Measurements from ENCODE around the gene SRPK1. TPM values are rescaled to one million over a fixed set of nuclear protein-coding genes. Genes with fewer than 3 reads are reported as not detected.

SRPK1 gene
- total RNA-seq, 2 donors from 2014 or later = 86.2 to 98.5 TPM

- Histone ChIP-seq H3K9ac (ENCODE audit: extremely low read depth, low read length, poor library complexity, severe bottlenecking) (no peak overlapping the region), H3K4me3 (ENCODE audit: low read length) (no peak overlapping the region), H3K36me3 (ENCODE audit: control insufficient read depth, insufficient read depth, low read length) (peaks cover 85% of the 10 kb centered on the region), H3K4me1 (ENCODE audit: control insufficient read depth, insufficient read depth, low read length) (no peaks in the 10 kb centered on the region), H3K27me3 (ENCODE audit: control insufficient read depth, insufficient read depth, low read length, poor library complexity, severe bottlenecking) (no peaks in the 10 kb centered on the region), H3K9me3 (ENCODE audit: control insufficient read depth, low read length) (peaks cover 49% of the 10 kb centered on the region), H3K27ac (ENCODE audit: low read depth, low read length) (no peak overlapping the region)
- no peak overlapping the region for H3K27ac Mint-ChIP-seq
- peaks cover 81% of the 10 kb centered on the region for H3K36me3 Mint-ChIP-seq (ENCODE audit: low read depth)
- TF ChIP-seq, protein P1, sequence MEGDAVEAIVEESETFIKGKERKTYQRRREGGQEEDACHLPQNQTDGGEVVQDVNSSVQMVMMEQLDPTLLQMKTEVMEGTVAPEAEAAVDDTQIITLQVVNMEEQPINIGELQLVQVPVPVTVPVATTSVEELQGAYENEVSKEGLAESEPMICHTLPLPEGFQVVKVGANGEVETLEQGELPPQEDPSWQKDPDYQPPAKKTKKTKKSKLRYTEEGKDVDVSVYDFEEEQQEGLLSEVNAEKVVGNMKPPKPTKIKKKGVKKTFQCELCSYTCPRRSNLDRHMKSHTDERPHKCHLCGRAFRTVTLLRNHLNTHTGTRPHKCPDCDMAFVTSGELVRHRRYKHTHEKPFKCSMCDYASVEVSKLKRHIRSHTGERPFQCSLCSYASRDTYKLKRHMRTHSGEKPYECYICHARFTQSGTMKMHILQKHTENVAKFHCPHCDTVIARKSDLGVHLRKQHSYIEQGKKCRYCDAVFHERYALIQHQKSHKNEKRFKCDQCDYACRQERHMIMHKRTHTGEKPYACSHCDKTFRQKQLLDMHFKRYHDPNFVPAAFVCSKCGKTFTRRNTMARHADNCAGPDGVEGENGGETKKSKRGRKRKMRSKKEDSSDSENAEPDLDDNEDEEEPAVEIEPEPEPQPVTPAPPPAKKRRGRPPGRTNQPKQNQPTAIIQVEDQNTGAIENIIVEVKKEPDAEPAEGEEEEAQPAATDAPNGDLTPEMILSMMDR (conservative IDR thresholded peaks at IDR 0.05) = no peak
- no peak for DNase-seq
- WGBS, 2 experiments (ENCODE audit: insufficient coverage in 1 of 2, insufficient read length in 1 of 2) = 97% methylated on average over 4 to 6 of the region's 6 CpGs
- no peak overlapping the region for H3K4me3 Mint-ChIP-seq
- peaks cover 49% of the 10 kb centered on the region for H3K9me3 Mint-ChIP-seq
- H3K4me1 Mint-ChIP-seq = no peaks in the 10 kb centered on the region
- no peaks in the 10 kb centered on the region for H3K27me3 Mint-ChIP-seq (ENCODE audit: insufficient read depth)
These were observed 13.1 kb downstream of the SRPK1 start for GRCh38 chr6:35907750-35908149.

- H3K4me1 ChIP-seq (ENCODE audit: control insufficient read depth, insufficient read depth, low read length) = no peaks in the 10 kb centered on the region
These were observed 14.4 kb downstream of the SRPK1 start for GRCh38 chr6:35906499-35906846.

DNA sequence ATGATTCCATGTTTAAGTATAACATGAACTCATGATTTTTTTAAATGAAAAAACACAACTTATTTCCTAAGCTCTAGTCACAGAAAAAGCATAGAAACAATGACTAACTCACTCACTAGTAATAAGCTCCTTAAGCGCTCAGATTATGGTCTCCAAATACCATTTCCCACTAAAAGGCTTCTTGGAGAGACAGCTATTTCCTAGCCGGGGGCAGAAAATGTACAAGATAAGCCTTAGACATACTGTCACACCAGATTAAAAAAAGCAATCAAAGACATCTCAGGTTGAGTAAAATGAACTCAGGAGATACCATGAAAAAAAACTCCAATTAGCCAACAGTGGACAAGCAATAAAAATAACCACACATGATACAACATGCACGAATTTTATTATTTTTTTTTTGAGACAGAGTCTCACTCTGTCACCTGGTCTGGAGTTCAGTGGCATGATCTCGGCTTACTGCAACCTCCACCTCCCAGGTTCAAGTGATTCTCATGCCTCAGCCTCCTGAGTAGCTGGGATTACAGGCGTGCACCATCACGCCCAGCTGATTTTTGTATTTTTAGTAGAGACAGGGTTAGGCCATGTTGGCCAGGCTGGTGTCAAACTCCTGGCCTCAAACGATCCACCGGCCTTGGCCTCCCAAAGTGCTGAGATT lies 14.9 kb downstream of the SRPK1 start:
- Mint-ChIP-seq H3K4me1 (no peaks in the 10 kb centered on the region), H3K9me3 (peaks cover 32% of the 10 kb centered on the region), H3K4me3 (no peak overlapping the region), H3K36me3 (ENCODE audit: low read depth) (peaks cover 73% of the 10 kb centered on the region), H3K27ac (no peak overlapping the region), H3K27me3 (ENCODE audit: insufficient read depth) (no peaks in the 10 kb centered on the region)
- no peak for DNase-seq
- Histone ChIP-seq H3K27me3 (ENCODE audit: control insufficient read depth, insufficient read depth, low read length, poor library complexity, severe bottlenecking) (no peaks in the 10 kb centered on the region), H3K36me3 (ENCODE audit: control insufficient read depth, insufficient read depth, low read length) (peaks cover 77% of the 10 kb centered on the region), H3K27ac (ENCODE audit: low read depth, low read length) (no peak overlapping the region), H3K9ac (ENCODE audit: extremely low read depth, low read length, poor library complexity, severe bottlenecking) (no peak overlapping the region), H3K4me1 (ENCODE audit: control insufficient read depth, insufficient read depth, low read length) (no peaks in the 10 kb centered on the region), H3K9me3 (ENCODE audit: control insufficient read depth, low read length) (peaks cover 33% of the 10 kb centered on the region), H3K4me3 (ENCODE audit: low read length) (no peak overlapping the region)
- WGBS, 2 experiments (ENCODE audit: insufficient coverage in 1 of 2, insufficient read length in 1 of 2) = 89 to 95% methylated on average over 5 to 8 of the region's 8 CpGs
- TF ChIP-seq, protein P1 (conservative IDR thresholded peaks at IDR 0.05) = no peak

More at GRCh38 chr6:35906499-35906846, 14.4 kb downstream of the SRPK1 start:
- H3K27me3 ChIP-seq (ENCODE audit: control insufficient read depth, insufficient read depth, low read length, poor library complexity, severe bottlenecking) = no peaks in the 10 kb centered on the region
- H3K4me1 Mint-ChIP-seq = no peaks in the 10 kb centered on the region
- peaks cover 72% of the 10 kb centered on the region for H3K36me3 Mint-ChIP-seq (ENCODE audit: low read depth)
- H3K27ac ChIP-seq (ENCODE audit: low read depth, low read length) = no peak overlapping the region
- WGBS, 2 experiments (ENCODE audit: insufficient coverage in 1 of 2, insufficient read length in 1 of 2) = 95% methylated on average over 2 of the region's 2 CpGs; no CpG with 5 or more reads in 1 of the 2 experiments
- peaks cover 36% of the 10 kb centered on the region for H3K9me3 Mint-ChIP-seq
- H3K27ac Mint-ChIP-seq = no peak overlapping the region
- DNase-seq = no peak
- no peak overlapping the region for H3K4me3 ChIP-seq (ENCODE audit: low read length)
- H3K27me3 Mint-ChIP-seq (ENCODE audit: insufficient read depth) = no peaks in the 10 kb centered on the region
- peaks cover 37% of the 10 kb centered on the region for H3K9me3 ChIP-seq (ENCODE audit: control insufficient read depth, low read length)
- peaks cover 77% of the 10 kb centered on the region for H3K36me3 ChIP-seq (ENCODE audit: control insufficient read depth, insufficient read depth, low read length)
- TF ChIP-seq, protein P1 (conservative IDR thresholded peaks at IDR 0.05) = no peak
- no peak overlapping the region for H3K4me3 Mint-ChIP-seq
- no peak overlapping the region for H3K9ac ChIP-seq (ENCODE audit: extremely low read depth, low read length, poor library complexity, severe bottlenecking)
